Inferior parietal cortex (tissue), 1 donor: ENCODE results near the gene MPG.

ENCODE experiments used
- DNase-seq: peaks from one replicate; pipeline ENCODE4 v3.0.0-alpha.2; 2016; ENCODE audit errors: extremely low spot score

The MPG gene

GRCh38 chr16:66309-67182 lies 11.5 kb upstream of the MPG start:
- no peak for DNase-seq

GRCh38 chr16:67183-67791 lies 10.7 kb upstream of the MPG start:
- no peak for DNase-seq

GRCh38 chr16:67884-68789 lies 9.9 kb upstream of the MPG start:
- DNase-seq, result no peak

- DNase-seq, result no peak
Observed at GRCh38 chr16:69181-69580, 8.8 kb upstream of the MPG start.

- no peak for DNase-seq
Observed at GRCh38 chr16:71210-71539, 6.8 kb upstream of the MPG start.

- DNase-seq, result no peak
Observed at GRCh38 chr16:71540-72401, 6.3 kb upstream of the MPG start.

GRCh38 chr16:72561-73548 lies 5.2 kb upstream of the MPG start, which contains the start of gene RHBDF1:
RHBDF1 (minus strand) TSS chr16:72631; CDS start chr16:65015, 7,616 bp downstream.
- DNase-seq, result no peak

GRCh38 chr16:74051-74746 lies 3.8 kb upstream of the MPG start:
- no peak for DNase-seq

- no peak for DNase-seq
Observed at GRCh38 chr16:74747-75334, 3.2 kb upstream of the MPG start.

- no peak for DNase-seq
Observed at GRCh38 chr16:75580-76501, 2.2 kb upstream of the MPG start.

- DNase-seq, result no peak
Observed at GRCh38 chr16:76535-77272, 1.3 kb upstream of the MPG start.

GRCh38 chr16:77273-77806 lies 685 bp upstream of the MPG start:
- DNase-seq, result no peak

GRCh38 chr16:78444-79150 lies 572 bp downstream of the MPG start:
- no peak for DNase-seq

- DNase-seq, result no peak
Observed at GRCh38 chr16:79151-80054, 1.4 kb downstream of the MPG start.

GRCh38 chr16:83060-83603 lies 5.1 kb downstream of the MPG start:
- DNase-seq, result no peak
